ENCODE data around the gene CRIM1.

The CRIM1 gene

DNA sequence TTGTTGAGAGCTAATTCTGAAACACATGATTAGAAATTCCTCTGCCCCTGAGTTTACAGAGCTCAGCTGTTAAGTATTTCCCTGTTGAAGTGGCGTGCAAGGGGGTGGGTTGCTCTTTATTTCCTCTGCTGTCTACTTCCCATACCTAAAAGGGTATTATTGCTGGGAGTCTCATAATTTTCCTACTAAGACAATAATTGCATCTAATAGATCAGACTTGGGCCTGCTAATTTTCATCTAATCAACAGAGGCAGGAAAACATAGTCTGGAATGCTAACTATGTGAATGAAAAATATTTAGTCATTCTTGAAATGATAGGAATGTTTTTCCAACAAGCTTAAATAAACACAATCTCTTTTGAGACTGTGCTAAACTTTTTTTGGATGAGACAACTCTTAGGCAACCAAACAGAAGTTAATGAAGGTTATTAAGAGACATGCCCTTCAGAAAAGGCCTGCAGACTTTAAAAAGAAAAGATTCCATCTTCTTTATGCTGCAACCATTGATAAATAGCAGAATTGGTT is 131.0 kb downstream of the CRIM1 start:
- DNase-seq: no peak

DNA sequence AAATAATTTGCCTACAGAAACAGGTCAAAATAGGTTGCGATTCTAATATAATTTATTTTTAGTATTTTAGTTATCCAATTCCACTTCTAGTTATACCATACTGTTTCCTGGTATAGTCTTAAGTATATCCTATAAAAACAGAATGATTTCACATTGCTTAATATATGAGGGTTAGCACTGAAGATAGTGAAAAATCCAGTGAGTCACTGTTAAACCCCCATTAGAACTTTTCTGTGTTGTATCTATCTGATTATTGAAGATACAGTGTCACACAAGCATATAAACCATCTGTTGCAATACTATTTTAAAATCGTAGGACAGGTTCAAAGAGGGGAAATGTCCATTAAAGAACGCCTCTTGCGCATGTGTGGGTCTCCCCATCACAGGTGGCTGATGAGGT is 132.4 kb downstream of the CRIM1 start:
- no peak for DNase-seq

DNA sequence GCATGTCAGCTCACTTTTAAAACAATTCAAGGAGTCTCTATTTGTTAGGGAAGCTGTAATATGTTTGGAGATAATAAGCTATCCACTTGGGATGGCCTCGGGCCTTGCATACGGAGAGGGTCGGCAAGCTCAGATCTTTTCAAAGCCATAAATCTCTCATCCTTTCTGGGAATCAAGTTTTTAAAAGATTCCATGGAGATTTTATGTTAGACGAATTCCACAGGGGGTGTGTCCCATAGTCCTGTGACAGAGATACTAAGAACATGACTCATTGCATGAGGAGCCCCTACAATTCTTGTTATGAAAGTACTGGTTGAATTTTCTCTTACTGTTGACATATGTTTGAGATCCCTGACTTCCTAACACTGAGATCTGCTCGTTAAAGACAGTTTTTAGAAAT is 133.7 kb downstream of the CRIM1 start:
- DNase-seq: no peak

DNA sequence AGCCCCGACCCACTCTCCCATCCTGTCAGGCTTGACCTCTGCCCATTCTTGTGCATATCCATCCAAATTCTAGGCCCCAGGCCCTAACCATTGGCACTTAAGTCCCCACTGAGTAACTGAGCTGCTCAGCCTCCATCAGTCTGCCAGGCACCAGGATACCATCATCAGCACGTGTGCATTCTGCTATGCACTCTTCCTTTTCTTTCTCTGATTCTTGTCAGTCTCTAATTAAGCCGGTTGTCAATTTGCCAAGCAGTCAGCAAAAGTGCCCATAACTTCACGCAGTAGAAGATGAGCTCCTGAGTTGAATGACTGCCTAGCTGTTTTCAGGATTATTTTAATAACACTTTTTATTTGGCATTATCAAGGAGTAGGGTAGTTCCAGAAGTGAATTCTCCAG is 135.2 kb downstream of the CRIM1 start:
- no peak for DNase-seq

DNA sequence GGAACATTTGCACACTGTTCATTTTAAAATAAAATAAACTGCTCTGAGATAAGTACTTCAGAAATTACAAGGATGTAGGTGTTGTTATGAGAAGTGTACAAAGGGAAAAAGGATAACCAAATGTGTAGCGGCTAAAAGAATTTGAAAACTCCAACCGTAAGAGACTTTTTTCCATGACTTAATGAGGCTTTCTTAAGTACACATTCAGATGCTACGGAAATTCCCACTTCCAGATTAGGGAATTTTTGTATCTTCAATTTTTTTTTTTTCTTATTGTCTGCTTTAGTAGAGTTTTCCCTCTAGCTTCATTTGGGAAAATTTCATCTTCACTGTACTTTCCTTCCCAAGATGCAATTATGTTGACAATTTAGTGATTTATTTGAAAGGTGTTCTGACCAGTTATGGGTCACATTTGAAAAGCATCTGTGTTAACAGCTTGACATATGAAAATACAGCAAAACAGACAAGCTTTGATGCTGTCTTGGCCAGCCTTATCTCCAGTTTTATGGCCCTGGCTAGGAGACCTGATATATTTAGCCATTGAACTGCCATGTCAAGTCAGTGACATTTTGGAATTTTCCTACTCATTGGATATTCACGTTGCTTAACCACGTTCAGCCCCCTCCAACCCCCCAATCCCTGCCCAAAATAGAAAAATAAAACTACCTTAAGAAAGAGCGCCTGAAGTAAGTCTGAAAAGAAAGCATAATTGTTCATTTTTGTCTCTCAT is 136.8 kb downstream of the CRIM1 start:
- no peak for DNase-seq

DNA sequence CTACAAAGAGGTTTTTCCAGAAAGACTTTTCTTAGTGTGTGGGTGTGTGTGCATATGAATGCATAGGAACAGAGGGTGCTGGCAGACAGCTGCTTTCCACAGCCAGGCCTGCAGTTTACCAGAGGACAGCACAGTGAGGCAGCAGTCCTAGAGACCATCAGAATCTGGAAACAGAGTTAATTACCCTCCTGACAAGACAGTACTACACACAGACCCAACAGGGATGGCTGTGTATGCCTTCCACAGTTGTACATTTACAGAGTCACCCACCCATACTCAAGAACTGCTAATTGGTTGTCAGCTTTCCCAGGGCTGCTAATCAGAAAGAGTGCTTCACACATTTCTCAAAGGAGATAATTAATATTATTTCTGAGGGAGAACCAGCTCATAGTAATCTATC is 137.7 kb downstream of the CRIM1 start:
- DNase-seq: no peak

DNA sequence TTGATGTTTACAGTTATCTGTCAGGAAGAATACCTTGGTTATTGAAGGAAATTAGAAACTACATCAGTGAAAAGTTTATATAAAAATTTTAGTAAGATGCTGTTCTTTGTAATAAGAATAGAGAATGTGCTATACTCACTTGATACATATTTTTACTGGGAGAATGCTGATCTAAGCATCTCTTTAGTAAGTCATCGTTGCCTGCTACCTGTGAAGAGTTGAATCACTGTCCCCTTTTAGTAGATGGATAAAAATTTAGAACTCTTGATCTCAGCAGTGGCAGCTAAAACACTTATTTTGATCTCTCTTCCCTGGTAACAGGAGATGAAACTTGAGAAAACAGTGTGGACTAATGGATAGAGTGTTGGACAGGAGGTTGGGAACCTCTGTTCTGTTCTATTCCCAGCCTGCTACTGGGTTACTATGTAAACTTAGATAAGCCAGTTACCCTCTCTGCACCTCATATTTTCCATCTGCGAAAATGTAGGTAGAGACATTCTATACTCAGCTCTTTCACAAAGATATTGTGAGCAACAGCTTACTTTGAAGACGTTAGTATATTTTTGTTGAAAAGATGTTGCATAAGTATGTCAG is 142.1 kb downstream of the CRIM1 start:
- no peak for DNase-seq

DNA sequence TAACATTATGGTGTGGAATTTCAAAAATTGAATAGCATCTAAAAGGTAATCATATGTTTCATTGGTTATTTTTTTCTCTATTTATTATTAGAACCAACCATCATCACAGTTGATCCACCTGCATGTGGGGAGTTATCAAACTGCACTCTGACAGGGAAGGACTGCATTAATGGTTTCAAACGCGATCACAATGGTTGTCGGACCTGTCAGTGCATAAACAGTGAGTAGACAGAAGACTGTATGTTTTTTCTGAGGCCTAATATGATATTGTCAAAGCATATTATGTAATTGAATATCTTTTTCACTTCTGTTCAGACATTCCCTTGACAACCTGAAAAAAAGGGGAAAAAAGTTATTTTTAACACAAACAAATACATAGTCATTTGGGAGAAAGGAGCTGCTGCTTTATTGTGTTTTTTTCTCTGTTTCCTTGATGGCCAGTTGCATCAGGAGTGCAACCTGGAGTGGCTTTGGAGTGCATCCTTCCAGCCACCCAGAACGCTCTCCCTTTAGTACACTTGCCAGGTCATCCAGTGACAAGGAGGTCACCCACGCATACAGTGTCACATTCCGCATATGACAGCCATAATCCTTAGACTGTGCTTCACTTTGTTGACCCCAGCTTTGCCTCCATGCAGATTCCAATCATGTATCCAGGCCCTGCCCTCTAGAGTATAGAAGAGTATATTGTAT is 143.7 kb downstream of the CRIM1 start:
- DNase-seq: no peak

DNA sequence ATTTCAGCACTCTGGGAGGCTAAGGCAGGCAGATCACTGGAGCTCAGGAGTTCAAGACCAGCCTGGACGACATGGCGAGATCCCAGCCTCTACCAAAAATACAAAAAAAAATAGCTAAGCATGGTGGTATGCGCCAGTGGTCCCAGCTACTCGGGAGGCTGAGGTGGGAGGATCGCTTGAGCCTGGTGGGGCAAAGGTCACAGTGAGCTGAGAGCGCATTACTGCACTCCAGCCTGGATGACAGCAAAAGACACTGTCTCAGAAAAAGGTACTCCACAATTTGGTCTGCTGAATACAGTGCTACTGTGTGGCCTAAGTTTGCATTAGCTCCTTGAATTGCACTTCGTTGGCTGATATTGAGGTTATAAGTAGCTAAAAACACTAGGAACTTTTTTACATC is 144.5 kb downstream of the CRIM1 start:
- DNase-seq: no peak

DNA sequence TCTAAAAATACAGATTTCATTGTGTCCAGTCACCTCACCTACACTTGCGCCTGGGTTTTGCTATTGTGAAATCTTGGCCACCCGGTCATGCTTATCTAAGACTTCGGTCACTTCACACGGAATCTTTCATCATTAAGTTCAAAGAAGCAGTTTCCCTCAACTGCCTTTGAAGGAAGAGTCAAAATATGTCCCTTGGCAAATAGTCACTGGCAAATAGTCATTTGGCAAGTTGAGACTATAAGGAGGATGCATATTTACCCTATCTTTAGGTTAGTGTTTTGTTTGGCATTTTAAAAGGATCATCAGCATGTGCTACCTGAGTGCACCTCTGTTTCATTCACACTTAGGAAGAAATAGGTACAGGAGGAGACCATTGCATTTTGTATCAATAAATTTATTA is 146.5 kb downstream of the CRIM1 start:
- DNase-seq: no peak

DNA sequence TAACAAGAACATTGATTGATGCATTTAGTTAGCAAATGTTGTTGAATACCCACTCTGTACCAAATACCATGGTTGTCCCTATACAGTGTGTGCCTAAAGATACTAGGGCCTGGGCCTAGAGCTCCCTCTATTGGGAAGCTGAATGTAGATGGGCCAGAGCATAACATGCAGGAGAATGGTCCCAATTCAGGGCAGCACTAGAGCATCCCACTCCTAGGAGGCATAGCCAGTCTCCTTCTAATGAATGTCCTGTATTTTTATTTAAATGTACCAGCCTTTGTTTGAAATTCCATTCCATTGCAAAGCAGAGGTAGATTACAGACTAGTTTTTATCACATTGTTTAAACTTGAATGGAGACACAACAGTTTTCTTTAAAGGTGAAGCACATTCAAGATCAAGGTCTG is 151.8 kb downstream of the CRIM1 start:
- peak; percentile 65 for DNase-seq

DNA sequence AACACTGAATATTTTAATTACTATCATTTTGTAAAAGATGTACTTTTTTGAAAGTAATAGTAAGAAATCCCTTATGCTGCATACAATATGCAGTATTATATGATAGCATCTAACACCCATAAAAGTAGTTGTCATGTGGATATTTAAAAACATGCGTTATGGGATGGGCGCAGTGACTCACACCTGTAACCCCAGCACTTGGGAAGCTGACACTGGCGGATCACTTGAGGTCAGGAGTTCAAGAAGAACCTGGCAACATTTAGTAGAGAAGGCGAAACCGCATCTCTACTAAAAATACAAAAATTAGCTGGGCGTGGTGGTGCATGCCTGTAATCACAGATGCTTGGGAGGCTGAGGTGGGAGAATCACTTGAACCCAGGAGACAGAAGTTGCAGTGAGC is 153.5 kb downstream of the CRIM1 start:
- no peak for DNase-seq

DNA sequence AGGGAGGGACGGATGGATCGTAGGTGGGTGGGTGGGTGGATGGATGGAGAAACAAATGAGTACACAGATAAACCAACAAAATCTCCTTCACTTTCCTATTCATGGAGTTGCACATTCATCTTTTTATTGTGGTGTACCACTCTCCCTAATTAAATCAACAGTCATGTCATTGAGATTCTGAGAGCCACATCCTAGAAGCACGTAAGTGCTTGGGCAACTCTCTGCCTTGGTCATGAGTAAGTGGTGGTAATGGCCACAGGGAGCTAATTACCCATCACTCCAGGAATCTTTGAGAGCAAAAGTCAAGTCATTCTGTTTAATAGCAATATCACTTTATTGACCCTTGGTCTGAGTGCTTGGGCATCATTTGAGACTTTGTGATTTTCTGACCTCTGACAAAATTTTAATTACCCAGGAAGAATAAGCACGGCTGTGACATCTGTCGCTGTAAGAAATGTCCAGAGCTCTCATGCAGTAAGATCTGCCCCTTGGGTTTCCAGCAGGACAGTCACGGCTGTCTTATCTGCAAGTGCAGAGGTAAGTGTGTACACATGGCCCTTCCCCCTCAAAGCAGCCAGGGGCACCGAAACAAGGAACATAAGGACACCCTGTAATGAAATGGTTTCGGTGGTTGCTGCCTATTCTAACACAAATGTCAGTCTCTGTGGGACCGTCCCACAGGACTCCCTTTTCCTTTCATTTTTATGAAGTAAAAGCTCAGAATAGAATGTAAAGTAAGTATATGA is 156.5 kb downstream of the CRIM1 start:
- no peak for DNase-seq

DNA sequence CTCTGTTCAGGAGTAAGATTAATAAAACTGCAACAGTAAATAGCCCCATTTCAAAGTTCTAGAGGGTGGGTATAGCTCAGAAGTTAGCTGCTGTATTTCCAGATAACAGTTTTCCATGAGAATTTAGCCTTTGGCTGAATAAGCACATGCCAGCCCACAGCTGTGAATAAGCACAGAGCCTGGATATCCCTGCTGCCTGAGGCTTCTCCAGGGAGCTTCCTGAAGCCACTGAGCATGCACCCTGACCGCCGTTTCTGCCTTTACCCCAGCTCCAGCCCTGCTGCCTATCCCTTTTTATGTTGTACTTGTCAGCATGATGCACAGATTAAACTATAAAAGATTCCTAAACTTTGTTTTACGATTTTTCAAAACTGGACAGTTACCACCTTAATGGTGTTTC is 157.1 kb downstream of the CRIM1 start:
- no peak for DNase-seq

DNA sequence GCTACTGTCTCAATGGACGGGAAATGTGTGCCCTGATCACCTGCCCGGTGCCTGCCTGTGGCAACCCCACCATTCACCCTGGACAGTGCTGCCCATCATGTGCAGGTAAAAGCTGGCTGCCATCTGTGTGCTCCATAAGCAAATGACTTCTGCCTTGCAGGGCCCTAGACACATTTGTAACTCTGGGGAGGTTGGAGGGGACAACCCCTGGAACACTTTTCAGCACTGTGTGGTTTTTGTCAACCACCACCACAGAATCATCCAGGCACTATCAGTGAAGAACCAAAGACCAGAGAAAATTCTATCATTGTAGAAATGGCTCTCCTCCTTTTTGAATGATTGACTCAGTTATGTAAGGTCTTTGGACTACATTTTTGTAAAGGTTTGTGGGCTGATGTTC is 158.1 kb downstream of the CRIM1 start:
- DNase-seq: no peak

DNA sequence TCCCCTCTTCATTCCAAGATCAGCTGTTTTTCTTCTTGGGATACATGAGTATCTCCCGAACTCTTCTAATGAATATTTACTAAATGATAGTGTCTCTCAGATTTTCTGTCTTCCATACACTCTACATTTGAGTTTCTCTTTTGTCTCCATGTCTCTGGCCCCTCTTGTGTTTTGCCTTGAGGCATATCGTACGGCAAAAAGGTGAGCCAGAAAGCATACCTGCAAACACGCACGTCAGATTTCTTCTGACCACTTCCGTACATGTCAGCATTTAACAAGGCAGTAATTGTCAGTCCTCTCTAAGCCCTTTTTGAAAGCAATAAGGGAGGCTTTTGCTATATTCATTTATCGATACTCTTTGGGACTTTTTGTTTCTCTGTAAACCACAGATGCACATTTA is 160.0 kb downstream of the CRIM1 start:
- DNase-seq: no peak

DNA sequence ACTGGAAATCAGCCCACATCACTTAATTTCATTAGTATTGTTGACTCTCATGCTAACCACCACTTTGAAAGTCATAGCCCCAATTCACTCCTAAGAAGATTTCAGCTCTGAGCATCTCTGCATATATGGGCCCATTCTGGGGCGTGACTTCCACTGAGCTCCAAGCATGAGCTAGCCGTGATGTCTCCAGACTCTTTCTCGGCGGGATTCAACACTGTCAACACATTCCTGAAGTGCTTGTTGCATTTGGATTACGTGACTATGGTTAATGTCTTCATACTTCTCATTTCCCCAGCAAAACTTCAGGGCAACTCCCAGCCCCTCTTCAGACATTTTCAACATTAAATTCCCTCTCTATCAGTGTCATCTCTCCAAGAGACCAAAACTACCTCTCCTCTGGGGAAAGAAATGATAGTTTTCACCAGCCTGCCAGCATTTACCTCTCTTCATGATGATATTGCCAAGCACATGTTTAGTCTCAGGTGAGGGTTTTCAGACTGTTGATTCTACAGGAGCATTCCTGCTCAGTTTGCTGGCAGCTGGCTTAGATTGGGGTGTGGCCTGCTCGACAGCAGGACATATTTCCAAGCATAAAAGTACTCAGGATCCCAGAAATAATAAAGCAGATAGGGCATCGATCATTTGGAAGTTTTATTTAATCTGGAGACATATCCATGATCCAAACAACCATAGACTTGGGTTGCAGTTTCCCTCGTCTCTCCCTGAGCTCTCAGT is 160.7 kb downstream of the CRIM1 start:
- DNase-seq: no peak

DNA sequence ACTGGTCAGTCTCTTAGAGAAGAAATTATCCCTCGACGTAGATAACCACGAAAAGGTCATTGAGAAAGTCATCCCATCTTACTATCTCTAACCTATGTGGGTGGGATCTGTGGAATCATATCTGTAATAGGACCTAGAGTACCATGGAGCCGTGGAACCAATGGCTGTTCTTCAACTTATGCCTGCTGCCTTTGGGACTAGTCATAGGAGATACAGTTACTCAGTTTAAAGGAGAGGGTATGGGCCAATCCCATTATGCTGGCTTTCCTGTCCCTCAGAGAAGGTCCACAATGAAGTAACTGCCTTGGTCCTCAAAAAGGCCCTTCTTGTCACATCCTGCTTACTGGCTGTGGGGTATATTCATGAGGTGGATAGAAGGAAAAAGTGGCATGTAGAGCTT is 164.9 kb downstream of the CRIM1 start:
- no peak for DNase-seq

DNA sequence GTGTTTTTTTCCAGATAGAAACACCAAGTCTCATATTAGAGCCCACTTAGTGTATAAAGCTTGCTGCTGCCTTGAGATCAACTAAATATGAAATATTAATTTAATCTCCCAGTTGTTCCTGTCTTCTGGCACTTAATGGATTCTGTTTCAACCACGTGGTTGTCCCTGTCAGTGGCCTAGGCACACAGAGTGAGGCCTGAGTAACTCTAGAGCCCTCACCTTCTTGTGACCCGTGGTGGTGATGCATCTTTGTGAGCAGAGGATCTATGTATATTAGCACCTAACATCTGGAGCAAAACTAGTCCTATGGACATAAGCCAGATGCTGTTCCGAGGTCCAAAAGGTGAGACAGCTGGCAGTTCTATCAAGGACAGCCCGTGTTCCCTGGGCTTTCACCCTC is 167.6 kb downstream of the CRIM1 start:
- no peak for DNase-seq

DNA sequence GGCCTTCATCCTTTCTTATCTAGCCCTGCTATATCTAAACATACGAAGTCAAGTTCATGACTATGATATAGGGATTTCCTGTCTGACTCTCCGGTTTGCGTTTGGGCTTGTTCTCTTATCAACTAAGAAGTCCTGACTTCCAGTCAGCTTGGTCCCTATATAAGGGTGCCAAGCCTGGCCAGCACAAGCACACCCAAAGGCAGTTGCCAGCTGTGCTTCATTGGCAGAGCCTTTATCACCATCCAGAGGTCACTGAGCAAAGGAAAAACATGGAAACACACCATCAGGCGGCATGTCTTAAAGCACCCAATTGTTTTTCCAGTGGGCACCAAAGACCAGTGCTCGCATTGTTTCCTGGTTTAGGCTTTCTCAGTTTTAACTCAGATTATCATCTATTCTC is 169.7 kb downstream of the CRIM1 start:
- DNase-seq: no peak

DNA sequence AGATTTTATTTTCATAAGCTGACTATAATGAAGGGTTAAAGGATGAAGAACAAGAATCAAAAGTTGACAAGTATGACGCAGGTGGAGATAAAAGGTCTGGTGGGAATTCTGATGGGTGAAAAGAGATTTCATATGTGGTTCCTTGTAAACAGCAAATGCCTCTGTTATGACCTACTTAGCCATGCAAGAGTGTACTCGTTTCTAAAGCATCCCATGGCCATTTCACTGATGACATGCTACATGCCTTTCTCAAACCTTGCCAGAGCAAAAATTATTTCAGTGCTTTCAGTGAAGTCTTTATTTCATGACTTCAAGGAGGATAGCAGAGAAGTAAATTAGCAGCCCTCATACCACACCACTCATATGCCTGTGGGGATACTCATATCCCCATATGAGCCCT is 170.6 kb downstream of the CRIM1 start:
- DNase-seq: no peak

DNA sequence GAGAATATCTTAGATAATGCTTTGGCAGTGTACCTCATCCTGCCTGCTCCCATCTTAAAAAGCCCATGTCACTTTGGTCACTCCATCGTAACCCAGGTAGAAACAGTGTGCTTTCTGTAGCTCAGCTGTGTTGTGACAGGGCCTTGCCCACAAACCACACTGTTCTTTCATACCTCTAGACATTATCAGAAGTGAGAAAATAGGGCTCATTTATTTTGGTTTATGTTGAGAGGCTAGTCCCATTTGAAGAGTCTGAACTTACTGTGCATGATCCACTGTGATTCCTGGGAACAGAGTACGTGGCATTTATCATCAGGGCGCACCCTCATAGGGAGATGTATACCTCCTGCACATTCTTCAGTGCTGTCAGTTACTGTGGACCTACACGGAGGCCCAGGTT is 172.7 kb downstream of the CRIM1 start:
- DNase-seq: no peak

Measured in inflammatory macrophage treated with lipopolysaccharide for 4 hours (primary cell).